ENCODE data around the gene DPPA3.
"Not testable (repeated sequence)": the region's sequence is repeated elsewhere in the genome, so short reads cannot be mapped to it uniquely, and the experiment has no call there.

DPPA3 gene

GRCh38 chr12:7695237-7695560 is 16.0 kb upstream of the DPPA3 start:
- Histone ChIP-seq H3K27me3 (ENCODE audit: insufficient read depth, low read length) (no peaks in the 10 kb centered on the region), H3K27ac (ENCODE audit: low read length) (peak overlapping the region; percentile 20), H3K9me3 (ENCODE audit: insufficient read depth, low read depth, low read length) (no peaks in the 10 kb centered on the region), H3K9ac (ENCODE audit: low read depth, low read length) (peak overlapping the region; percentile 50), H3K36me3 (ENCODE audit: insufficient read depth, low read depth, low read length) (no peaks in the 10 kb centered on the region), H3K4me3 (ENCODE audit: low read length) (peak overlapping the region; percentile 47), H3K4me1 (ENCODE audit: insufficient read depth, low read length) (peaks cover 13% of the 10 kb centered on the region; the same call in 1 of the 2 replicates)

- Histone ChIP-seq H3K4me1 (ENCODE audit: insufficient read depth, low read length) (peaks cover 13% of the 10 kb centered on the region; the same call in 1 of the 2 replicates), H3K9ac (ENCODE audit: low read depth, low read length) (peak within 1 kb of the TSS; percentile 50), H3K27me3 (ENCODE audit: insufficient read depth, low read length) (no peaks in the 10 kb centered on the region), H3K4me3 (ENCODE audit: low read length) (peak within 1 kb of the TSS; percentile 47), H3K9me3 (ENCODE audit: insufficient read depth, low read depth, low read length) (no peaks in the 10 kb centered on the region), H3K27ac (ENCODE audit: low read length) (peak within 1 kb of the TSS; percentile 20), H3K36me3 (ENCODE audit: insufficient read depth, low read depth, low read length) (no peaks in the 10 kb centered on the region)
Measured at GRCh38 chr12:7695566-7696197, 15.6 kb upstream of the DPPA3 start, which contains the start of gene GDF3. TSS of gene GDF3 (minus strand) at chr12:7695775. CDS start at chr12:7695728, 47 bp downstream.

GRCh38 chr12:7705846-7706245 is 5.4 kb upstream of the DPPA3 start:
- H3K27me3 ChIP-seq (ENCODE audit: insufficient read depth, low read length): no peaks in the 10 kb centered on the region
- no peak overlapping the region for H3K4me3 ChIP-seq (ENCODE audit: low read length)
- no peaks in the 10 kb centered on the region for H3K9me3 ChIP-seq (ENCODE audit: insufficient read depth, low read depth, low read length)
- no peak overlapping the region for H3K9ac ChIP-seq (ENCODE audit: low read depth, low read length)
- H3K27ac ChIP-seq (ENCODE audit: low read length): no peak overlapping the region
- peaks cover 6% of the 10 kb centered on the region; the same call in 1 of the 2 replicates for H3K4me1 ChIP-seq (ENCODE audit: insufficient read depth, low read length)
- H3K36me3 ChIP-seq (ENCODE audit: insufficient read depth, low read depth, low read length): no peaks in the 10 kb centered on the region

- H3K9ac ChIP-seq (ENCODE audit: low read depth, low read length): no peak overlapping the region
- no peaks in the 10 kb centered on the region for H3K27me3 ChIP-seq (ENCODE audit: insufficient read depth, low read length)
- no peaks in the 10 kb centered on the region for H3K36me3 ChIP-seq (ENCODE audit: insufficient read depth, low read depth, low read length)
- H3K9me3 ChIP-seq (ENCODE audit: insufficient read depth, low read depth, low read length): no peaks in the 10 kb centered on the region
- H3K4me3 ChIP-seq (ENCODE audit: low read length): no peak overlapping the region
- H3K4me1 ChIP-seq (ENCODE audit: insufficient read depth, low read length): peaks cover 10% of the 10 kb centered on the region; the same call in 1 of the 2 replicates
- H3K27ac ChIP-seq (ENCODE audit: low read length): no peak overlapping the region
Measured at GRCh38 chr12:7709969-7710675, 1.1 kb upstream of the DPPA3 start.

GRCh38 chr12:7712841-7713442 is 1.7 kb downstream of the DPPA3 start:
- H3K27ac ChIP-seq (ENCODE audit: low read length): no peak overlapping the region
- no peaks in the 10 kb centered on the region for H3K36me3 ChIP-seq (ENCODE audit: insufficient read depth, low read depth, low read length)
- no peak overlapping the region for H3K4me3 ChIP-seq (ENCODE audit: low read length)
- peaks cover 13% of the 10 kb centered on the region for H3K4me1 ChIP-seq (ENCODE audit: insufficient read depth, low read length)
- no peaks in the 10 kb centered on the region for H3K27me3 ChIP-seq (ENCODE audit: insufficient read depth, low read length)
- no peak overlapping the region for H3K9ac ChIP-seq (ENCODE audit: low read depth, low read length)
- no peaks in the 10 kb centered on the region for H3K9me3 ChIP-seq (ENCODE audit: insufficient read depth, low read depth, low read length)

GRCh38 chr12:7716381-7716780 is 5.1 kb downstream of the DPPA3 start:
- Histone ChIP-seq H3K27me3 (ENCODE audit: insufficient read depth, low read length) (no peaks in the 10 kb centered on the region), H3K9me3 (ENCODE audit: insufficient read depth, low read depth, low read length) (no peaks in the 10 kb centered on the region), H3K27ac (ENCODE audit: low read length) (no peak overlapping the region), H3K4me3 (ENCODE audit: low read length) (no peak overlapping the region), H3K9ac (ENCODE audit: low read depth, low read length) (0 out of 2 replicates have a peak overlapping the region, but pooled peaks have one; percentile 55), H3K4me1 (ENCODE audit: insufficient read depth, low read length) (peaks cover 4% of the 10 kb centered on the region), H3K36me3 (ENCODE audit: insufficient read depth, low read depth, low read length) (no peaks in the 10 kb centered on the region)

- no peaks in the 10 kb centered on the region for H3K9me3 ChIP-seq (ENCODE audit: insufficient read depth, low read depth, low read length)
- H3K9ac ChIP-seq (ENCODE audit: low read depth, low read length): no peak overlapping the region
- no peak overlapping the region for H3K4me3 ChIP-seq (ENCODE audit: low read length)
- no peak overlapping the region for H3K27ac ChIP-seq (ENCODE audit: low read length)
- peaks cover 4% of the 10 kb centered on the region for H3K4me1 ChIP-seq (ENCODE audit: insufficient read depth, low read length)
- no peaks in the 10 kb centered on the region for H3K27me3 ChIP-seq (ENCODE audit: insufficient read depth, low read length)
- no peaks in the 10 kb centered on the region for H3K36me3 ChIP-seq (ENCODE audit: insufficient read depth, low read depth, low read length)
Measured at GRCh38 chr12:7719946-7720730, 8.9 kb downstream of the DPPA3 start.

GRCh38 chr12:7723926-7724325 is 12.7 kb downstream of the DPPA3 start:
- Histone ChIP-seq H3K36me3 (ENCODE audit: insufficient read depth, low read depth, low read length) (no peaks in the 10 kb centered on the region), H3K27me3 (ENCODE audit: insufficient read depth, low read length) (no peaks in the 10 kb centered on the region), H3K9ac (ENCODE audit: low read depth, low read length) (no peak overlapping the region), H3K9me3 (ENCODE audit: insufficient read depth, low read depth, low read length) (0 out of 2 replicates have a peak, but pooled peaks cover 2% of the 10 kb centered on the region), H3K27ac (ENCODE audit: low read length) (no peak overlapping the region), H3K4me3 (ENCODE audit: low read length) (no peak overlapping the region), H3K4me1 (ENCODE audit: insufficient read depth, low read length) (no peaks in the 10 kb centered on the region)

GRCh38 chr12:7729746-7730145 is 18.5 kb downstream of the DPPA3 start:
- peaks cover 9% of the 10 kb centered on the region for H3K4me1 ChIP-seq (ENCODE audit: insufficient read depth, low read length)
- no peak overlapping the region for H3K9ac ChIP-seq (ENCODE audit: low read depth, low read length)
- H3K36me3 ChIP-seq (ENCODE audit: insufficient read depth, low read depth, low read length): no peaks in the 10 kb centered on the region
- H3K27me3 ChIP-seq (ENCODE audit: insufficient read depth, low read length): no peaks in the 10 kb centered on the region
- H3K4me3 ChIP-seq (ENCODE audit: low read length): no peak overlapping the region
- no peak overlapping the region for H3K27ac ChIP-seq (ENCODE audit: low read length)
- 0 out of 2 replicates have a peak, but pooled peaks cover 2% of the 10 kb centered on the region for H3K9me3 ChIP-seq (ENCODE audit: insufficient read depth, low read depth, low read length)

- not testable (repeated sequence) for H3K27me3 ChIP-seq (ENCODE audit: insufficient read depth, low read length); H3K9me3 ChIP-seq (ENCODE audit: insufficient read depth, low read depth, low read length); H3K4me1 ChIP-seq (ENCODE audit: insufficient read depth, low read length); H3K4me3 ChIP-seq (ENCODE audit: low read length); H3K36me3 ChIP-seq (ENCODE audit: insufficient read depth, low read depth, low read length); H3K27ac ChIP-seq (ENCODE audit: low read length); H3K9ac ChIP-seq (ENCODE audit: low read depth, low read length)
Measured at GRCh38 chr12:7730984-7731383, 19.8 kb downstream of the DPPA3 start.

GRCh38 chr12:7731486-7731885 is 20.3 kb downstream of the DPPA3 start:
- no peak overlapping the region for H3K27ac ChIP-seq (ENCODE audit: low read length)
- peaks cover 9% of the 10 kb centered on the region for H3K4me1 ChIP-seq (ENCODE audit: insufficient read depth, low read length)
- no peak overlapping the region for H3K4me3 ChIP-seq (ENCODE audit: low read length)
- no peaks in the 10 kb centered on the region for H3K9me3 ChIP-seq (ENCODE audit: insufficient read depth, low read depth, low read length)
- no peaks in the 10 kb centered on the region for H3K27me3 ChIP-seq (ENCODE audit: insufficient read depth, low read length)
- no peak overlapping the region for H3K9ac ChIP-seq (ENCODE audit: low read depth, low read length)
- H3K36me3 ChIP-seq (ENCODE audit: insufficient read depth, low read depth, low read length): no peaks in the 10 kb centered on the region
